Left forelimb (tissue), 1 donor: ENCODE measurements around the gene CSTF1.

Source experiments
- DNase-seq: peaks from one replicate; pipeline ENCODE4 v3.0.0-alpha.2; 2018; ENCODE audit warnings: low spot score

Gene CSTF1

DNA sequence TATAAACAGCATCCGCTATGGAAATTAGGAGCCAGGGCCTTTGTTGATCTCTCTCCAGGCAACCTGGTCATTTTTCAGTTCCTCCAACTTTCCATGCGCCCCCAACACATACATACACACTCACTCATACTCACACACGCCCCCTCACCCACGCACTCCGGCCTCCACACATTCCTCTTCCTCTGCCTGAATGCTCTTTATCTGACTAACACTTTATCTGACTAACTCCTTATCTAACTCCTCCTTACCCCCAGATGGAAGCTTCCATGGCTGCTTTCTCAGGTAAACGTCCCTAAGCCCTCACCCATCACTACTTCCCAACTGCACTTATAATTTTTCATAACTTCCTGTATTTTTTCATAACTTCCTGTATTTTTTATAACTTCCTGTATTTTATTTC is 37.1 kb downstream of the CSTF1 start:
- no peak for DNase-seq

DNA sequence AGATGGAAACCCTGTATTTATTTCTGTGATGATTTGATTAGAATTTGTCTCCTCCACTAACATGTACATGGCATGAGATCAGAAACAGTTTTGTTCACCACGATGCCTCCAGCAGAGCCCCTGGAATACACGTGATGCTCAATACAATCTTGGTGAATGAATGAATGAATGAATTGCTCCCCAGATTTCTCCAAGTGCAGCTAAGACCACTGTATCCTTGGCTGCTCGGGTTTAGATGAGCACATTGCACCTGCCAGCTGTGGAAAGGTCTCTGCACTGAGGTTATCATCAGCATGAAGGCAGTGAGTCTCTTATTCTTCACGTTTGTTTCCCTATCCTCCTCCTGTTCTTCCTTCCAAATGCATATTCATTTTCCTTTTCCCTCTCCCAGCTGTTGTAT is 37.5 kb downstream of the CSTF1 start:
- no peak for DNase-seq

DNA sequence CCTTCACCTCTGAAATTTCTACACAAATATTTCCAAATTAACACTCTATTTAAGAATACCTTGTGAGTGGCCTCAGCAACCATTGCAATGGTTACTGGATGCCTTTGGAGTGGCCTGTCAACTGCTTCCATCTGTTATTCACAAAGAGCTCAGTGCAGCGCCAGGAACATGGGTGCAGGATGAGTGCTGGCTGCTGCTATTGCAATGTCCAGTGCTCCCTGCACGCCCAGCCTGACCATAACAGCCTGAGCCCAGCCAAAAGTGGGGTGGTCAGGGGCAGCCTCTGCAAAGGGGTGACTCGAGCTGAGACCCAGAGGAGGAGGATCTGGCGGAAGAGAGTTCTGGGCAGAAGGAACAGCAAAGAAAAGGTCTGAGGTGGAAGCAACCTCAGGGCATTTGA is 38.0 kb downstream of the CSTF1 start:
- no peak for DNase-seq

DNA sequence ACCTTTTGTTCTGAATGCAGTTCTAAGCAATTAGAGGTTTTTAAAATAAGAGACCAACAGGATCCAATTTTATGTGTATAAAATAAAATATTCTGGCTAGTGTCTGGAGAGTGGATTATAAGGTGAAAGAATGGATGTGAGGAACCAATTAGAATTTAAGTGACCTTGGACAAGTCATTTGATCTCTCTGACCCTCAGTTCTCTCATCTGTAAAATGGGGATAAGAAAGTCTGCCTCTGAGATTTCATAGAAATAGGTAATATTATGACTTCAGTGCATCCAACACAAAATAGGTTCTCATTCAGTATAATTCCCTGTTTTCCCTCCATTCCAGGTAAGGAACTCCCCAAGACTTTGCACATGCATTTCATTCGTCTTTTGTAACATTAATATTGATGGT is 38.5 kb downstream of the CSTF1 start:
- DNase-seq: no peak

DNA sequence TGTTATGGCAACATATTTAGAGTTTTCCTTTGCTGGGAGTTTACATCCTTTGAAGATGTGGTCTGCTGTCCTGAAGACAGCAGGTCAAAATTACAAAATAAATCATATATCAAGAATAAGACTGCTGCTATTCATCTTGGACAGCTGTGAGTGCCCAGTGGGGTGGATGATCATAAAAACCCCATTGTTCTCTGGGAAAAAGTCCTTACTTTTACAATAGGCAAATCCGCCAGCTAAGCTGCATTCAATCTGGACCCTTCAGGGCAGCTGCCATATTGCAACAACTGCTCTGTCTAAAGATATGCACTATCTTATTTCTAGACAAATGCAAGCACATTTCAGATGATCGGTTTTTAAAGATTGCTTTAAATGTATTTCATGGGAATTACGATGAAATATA is 39.0 kb downstream of the CSTF1 start:
- DNase-seq: no peak

DNA sequence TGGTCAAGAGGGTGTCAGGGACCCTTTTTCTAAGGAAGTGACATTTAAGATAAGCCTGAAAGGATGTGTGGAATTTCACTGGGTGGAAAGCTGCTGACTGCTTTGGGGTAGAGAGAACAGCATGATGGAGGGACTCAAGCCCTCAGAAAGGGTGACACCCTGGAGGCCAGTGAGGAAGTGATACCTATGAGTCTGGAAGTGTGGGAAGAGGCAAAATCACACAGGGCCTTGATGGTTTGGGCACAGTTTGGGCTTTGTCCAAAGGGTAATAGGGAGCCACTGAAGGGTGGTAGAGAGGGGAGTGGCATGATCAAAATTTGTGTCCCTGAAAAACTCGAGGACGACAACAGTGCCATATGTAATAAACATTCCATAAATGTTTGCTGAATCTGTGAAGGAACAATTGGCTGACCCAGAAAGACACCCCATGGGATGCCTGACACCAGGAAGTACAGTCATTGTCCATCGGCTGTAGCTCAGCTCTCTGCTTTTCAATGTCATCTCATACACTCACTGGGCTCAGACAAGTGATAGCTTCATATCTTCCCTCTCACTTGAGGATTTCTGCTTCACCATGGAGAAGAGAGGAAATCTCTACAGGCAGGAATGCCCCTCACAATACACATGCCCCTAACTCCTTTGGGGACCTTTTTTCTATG is 40.9 kb downstream of the CSTF1 start:
- DNase-seq: no peak

DNA sequence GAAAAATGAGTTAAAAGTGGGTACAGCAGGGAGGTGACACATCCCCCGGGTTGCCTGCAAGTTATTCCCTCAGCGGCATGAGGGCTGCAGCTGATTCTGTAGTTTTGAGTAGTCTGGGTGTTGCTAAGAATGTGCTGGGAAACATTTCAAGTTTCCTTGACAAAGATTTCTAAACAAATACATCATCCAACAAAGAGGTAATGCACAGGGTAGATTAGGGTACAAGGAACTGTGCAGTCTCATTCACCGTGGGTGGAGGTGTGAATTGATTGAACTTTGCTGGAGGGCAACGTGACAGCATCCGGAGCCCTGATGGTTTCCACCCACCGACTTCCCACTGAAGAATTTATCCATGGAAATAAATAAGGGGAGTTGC is 41.4 kb downstream of the CSTF1 start:
- DNase-seq: no peak

DNA sequence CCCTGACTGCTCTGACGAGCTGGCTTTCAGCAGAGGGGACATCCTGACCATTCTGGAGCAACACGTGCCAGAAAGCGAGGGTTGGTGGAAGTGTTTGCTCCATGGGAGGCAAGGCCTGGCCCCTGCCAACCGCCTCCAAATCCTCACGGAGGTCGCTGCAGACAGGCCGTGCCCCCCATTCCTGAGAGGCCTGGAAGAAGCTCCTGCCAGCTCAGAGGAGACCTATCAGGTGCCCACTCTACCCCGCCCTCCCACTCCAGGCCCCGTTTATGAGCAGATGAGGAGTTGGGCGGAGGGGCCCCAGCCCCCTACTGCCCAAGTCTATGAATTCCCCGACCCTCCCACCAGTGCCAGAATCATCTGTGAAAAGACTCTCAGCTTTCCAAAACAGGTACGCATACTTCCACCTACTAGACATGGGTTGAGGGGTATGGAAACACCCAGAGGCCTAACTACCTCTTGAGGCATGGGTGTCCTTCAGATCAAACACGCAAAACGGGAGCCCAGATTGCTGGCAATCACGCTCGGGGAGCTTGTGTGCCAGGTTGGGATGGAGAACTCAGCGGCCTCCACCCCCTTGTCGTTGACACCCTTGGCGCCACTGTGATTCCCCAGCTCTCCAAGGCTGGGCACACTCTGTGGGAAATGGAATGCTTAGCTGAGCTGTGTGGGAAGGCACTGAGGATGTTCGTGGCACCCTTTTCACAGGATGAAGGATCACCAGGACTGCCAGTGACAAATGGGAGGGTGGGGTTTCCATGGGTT is 44.9 kb downstream of the CSTF1 start:
- no peak for DNase-seq

DNA sequence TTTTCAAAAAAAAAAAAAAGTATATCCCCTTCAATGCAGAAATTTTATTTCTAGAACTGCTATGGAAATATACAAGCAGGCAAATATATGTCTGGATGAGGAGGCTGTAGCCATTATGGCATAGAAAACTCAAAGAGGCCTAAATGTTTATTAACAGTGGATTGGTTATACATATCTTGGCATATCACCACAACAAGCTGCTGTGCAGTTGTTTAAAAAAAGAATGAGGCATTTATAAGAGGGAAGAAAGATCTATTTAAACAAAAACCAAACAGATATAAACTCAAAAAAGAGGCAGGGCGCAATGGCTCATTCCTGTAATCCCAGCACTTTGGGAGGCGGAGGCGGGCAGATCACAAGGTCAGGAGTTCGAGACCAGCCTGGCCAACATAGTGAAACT is 45.8 kb downstream of the CSTF1 start:
- DNase-seq: no peak

DNA sequence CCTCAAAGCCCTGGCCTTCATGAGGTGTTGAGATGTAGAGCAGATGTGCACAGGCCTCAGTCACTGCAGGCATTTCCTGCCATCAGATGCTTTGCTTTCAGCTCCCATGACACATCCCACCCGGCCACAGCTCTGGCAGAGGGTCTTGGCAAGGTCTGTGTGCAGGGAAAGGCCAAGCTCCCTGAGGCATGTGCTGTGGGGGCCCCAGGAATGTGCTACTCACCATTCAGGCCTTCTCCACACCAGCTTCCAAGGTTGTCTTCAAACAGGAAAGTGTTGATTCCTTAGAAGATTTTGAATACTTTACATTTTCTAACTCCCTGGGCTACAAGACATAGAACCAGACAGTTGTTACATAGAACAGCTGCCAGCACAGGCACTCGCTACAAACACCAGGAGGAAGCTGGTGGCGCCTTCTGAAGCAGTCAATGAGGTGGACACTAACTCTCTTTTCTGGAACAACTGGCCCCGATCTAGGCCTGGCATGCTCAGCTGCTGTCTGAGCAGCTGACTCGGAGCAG is 47.4 kb downstream of the CSTF1 start:
- DNase-seq: peak; percentile 81

DNA sequence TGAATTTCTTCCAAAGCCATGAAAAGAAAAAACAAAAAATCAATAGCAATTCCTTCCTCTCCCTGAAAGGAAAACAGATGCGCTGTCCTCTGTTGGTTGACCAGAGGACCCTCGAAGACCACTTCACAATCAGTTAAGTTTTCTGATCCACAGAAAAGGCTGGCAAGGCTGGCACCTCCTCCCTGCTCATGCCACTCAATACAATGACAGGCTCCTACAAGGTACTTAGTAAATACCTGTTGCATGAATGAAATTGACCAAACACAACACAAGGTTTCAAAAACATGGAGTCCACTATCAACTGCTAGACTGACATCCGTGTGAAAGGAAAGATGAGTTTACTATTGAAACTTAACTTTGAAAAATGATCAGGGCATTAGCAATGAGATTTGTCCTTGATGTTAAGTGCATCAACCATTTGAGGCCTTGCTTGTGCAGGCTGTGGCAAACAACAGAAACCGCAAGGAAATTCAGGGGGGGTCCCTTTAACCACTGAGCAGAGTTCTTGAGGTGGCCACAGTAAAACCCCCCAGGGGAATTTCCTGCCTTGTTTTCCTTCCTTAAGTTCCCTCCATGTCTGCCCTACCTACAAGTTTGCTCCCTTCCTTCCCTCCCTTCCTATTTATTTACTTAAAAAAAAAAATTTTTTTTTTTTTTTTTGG is 48.0 kb downstream of the CSTF1 start:
- DNase-seq: no peak

DNA sequence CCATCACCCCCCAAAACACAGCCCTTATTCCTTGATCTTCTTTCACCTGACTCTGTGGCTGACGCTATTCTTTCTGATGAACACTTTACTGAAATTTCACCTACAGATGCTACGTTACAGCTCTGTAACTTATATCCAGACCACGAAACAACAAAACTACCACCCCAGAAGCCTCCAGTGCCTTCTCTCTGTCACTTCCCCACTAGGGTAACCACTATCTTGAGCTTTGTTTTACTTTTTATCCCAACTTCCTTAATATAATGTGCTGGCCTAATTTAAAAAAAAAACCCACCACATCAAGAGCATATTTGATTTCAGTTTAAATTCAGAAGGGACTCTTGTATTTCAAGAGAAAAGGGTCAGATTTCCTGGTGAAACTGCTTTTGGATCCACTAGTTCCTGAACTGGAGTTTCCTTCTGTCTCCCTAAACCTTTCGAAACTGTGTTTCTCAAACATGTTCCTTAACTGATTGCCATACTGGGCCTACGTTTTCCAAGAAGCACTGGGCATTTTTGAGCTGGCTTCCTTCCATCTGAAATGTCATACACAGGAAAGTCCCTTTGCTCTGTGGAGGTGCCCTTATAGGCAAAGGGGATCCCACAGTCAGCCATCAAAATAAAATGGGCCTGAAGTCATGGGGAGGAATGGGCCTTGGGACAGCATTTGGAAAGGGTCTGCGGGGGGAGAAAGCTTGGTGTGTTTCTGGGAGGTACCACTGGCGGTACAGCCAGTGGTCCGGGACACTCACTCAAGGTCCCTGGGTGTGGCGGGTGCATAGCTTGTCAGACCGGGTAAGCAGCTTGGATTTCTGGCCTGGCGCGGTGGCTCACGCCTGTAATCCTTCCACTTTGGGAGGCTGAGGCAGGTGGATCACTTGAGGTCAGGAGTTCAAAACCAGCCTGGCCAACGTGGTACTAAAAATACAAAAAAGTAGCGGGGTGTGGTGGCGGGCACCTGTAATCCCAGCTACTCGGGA is 50.2 kb downstream of the CSTF1 start:
- no peak for DNase-seq

DNA sequence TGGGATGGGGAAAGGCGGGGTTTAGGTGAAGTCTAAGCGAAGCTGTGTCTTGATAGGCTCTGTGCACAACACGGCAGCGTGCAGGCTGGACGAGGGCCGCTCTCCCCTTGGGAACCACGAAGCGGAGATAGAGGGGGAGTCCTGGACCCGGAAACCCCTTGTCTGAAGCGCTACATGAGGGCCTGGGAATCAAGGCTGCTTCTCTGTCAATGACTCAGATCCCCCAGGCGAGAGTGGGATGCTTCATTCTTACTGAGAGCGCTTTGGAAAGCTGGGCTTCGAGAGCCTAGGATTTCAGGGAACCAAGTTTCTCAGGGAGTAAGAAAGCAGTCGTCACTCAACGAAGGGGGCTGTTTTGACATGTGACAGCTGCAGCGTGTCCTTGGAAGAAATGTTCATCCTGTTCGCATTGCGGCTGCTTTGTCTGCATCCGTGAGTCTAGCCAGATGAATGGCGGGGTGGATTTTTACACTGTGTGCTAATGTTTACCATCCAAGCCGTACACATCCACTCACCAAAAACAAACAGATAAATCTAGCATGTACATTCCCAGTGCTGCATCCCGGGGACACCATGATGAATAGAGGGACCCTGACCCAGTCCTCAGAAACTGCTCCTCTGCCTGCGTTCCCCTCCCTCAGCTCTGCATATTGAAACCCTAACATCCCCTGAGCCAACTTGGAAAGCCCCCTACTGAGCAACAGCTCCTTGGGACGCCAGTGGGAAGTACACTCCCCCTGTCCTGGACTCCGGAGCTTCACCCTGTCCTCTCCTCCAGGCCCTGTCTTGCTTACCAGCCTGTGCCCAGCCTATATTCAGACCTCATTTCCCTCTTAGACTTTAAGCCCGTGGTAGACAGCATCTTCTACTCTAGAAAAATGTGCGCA is 51.5 kb downstream of the CSTF1 start:
- DNase-seq: no peak

DNA sequence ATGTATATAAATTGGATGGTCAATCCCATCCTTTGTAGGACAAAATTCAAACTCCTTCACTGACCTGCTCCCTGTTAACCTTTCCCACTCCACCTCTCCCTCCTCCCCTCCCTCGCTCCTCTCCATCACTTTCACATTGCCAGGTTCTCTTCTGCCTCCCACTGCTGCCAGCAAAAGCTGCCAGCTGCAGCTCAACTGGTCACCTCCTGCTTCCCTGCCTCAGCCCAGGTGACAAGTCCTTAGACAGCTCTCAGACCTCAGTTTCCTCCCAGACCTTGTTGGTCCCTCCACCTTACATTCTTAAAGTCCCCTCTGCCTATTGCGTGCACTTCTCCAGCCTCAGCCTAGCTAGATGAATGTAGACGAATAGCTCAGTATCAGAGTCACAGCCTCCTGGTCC is 52.7 kb downstream of the CSTF1 start:
- no peak for DNase-seq

DNA sequence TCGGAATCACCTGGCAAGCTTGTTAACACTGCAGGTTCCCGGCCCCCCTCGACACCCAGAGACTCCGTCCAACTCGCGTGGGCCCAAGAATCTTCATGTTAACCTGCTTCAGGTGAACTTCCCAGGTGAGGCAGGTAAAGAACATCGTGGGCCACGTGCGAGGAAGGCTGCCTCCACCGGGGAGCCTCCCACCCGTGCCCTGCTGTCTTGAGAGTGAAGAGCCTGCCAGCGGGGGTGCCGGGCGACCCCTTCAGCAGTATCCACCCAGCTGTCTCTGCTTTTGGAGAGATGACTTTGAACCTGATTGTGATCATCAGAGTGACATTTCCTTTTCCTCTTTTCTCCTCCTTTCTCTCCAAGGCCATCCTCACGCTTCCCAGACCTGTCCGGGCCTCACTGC is 53.1 kb downstream of the CSTF1 start:
- no peak for DNase-seq

DNA sequence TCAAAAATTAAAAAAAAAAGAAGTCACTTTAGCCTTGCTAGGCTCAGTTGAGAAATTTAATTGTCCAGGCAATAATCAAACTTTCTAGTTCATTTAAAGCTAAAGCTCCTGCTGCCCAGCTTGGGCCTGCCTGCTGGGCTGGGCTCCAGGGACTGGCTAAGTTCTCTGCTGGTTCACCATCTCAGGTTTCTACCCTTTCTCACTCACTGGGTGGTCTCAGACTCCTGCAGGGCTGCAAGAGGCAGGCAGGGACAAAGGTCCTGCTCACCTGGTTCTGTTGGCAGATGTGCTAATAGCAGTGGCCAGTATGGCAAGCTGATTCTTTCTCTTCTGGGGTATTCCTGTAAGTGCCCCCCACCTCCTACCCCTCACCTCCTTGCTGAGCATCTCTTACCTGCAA is 54.8 kb downstream of the CSTF1 start:
- no peak for DNase-seq

DNA sequence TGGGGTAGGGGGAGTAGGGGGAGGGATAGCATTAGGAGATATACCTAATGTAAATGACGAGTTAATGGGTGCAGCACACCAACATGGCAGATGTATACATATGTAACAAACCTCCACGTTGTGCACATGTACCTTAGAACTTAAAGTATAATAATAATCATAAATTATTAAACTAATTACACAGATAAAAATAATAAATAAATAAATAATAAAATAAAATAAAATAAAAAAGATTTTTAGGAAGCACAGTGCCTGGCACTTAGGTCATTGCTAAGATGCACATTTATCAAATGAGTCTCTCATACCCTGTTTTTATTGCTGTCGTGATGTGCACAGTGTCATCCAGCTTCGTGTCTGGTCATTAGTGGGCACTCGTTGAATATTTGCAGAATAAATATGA is 57.0 kb downstream of the CSTF1 start:
- no peak for DNase-seq

DNA sequence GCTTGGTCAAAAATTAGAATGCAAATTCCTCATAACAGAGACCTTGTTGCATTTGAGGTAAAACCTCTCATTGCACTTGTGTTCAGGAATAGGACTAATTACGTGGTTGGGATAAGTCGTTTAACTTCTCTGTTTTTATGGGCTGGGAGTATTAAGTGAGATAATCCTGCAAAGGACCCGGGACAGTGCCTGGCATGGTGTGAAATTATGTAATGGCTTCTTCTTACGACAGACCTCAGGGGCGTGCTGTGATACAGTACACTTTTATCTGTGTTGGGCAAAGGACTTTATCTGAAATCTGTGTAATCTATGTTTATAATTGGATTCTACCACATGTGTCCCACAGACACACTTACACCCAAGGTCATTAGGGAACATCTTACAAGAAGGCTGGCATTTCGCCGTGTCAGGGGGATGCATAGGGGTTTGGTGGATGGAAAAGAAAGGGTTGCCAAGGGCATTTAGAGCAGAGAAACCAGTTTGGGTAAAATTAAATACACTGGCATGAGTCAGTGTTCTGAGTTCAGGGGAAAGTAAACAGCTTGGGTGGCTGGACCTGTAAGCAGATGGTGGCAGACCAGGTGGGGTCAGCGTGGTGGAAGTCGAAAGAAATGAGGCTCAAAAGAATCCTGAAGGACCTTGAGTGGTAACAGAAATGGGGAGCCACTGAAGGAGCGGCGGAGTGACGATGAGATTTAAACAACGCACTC is 58.8 kb downstream of the CSTF1 start:
- DNase-seq: no peak

DNA sequence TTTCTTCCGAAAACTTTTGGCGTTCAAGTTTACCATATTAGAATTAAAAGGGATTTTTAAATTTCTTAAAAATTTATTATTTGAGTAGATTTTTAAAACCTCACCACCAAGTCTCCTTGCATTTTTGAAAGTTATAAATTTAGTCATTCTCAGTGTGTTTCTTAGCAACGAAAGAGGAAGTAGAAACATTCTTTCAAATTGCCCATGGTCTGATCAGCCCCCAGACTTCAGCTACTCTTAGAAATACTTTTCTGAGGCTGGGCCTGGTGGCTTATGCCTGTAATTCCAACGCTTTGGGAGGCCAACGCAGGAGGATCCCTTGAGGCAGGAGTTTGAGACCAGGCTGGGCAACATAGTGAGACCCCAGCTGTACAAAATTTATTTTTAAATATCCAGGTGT is 60.9 kb downstream of the CSTF1 start:
- DNase-seq: no peak

DNA sequence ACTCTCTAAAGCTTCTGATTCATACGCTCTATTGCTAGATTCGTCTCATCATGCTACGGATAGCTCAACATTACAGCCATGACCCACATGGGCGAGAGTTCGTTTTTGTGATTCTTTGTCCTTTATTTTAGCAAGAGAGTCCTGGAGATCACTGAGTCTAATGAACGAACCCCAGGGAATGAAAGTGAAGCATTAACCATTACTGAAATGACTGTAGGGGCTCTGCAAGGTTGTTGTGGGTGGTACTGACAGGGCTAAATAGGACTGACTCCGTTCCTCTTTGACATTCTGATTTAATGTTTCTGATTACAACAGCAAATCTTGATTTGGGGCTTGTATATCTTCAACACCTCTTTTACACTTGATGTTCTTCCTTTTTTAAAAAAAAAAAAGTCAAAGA is 62.3 kb downstream of the CSTF1 start:
- no peak for DNase-seq
